Measurements from ENCODE around the gene ART5. TPM values are rescaled to one million over a fixed set of nuclear protein-coding genes. Genes with fewer than 3 reads are reported as not detected.
"Not testable (repeated sequence)": the region's sequence is repeated elsewhere in the genome, so short reads cannot be mapped to it uniquely, and the experiment has no call there.

ART5 gene
- total and polyA plus RNA-seq, 9 of the 15 experiments (the other 6 are each of a cell fraction or from before 2014, with no cell fraction given), result 0.08 to 0.59 (median 0.33) TPM

- FAIRE-seq; in situ Hi-C loops (cut with MboI); ATAC-seq; H3K36me3 ChIP-seq (ENCODE audit: control insufficient read depth, insufficient read depth, low read length); H3K9ac ChIP-seq (ENCODE audit: insufficient read depth in 1 of 2, low read depth in 2 of 2, low read length in 2 of 2); H3K79me2 ChIP-seq (ENCODE audit: control insufficient read depth, insufficient read depth, low read length); H3K27me3 ChIP-seq (ENCODE audit: control insufficient read depth in 2 of 2, insufficient read depth in 2 of 2, low read length in 2 of 2); H3K4me2 ChIP-seq (ENCODE audit: insufficient read depth, low read length); H3K27ac ChIP-seq (ENCODE audit: extremely low read depth, low read depth, low read length); H2AFZ ChIP-seq (ENCODE audit: low read depth, low read length); intact Hi-C loops (cut with micrococcal nuclease); H3K9me3 ChIP-seq (replicated peaks; ENCODE audit: control insufficient read depth, insufficient read depth, low read depth, low read length); DNase-seq (ENCODE audit: extremely low read depth in 1 of 4, low spot score in 3 of 4); H3K4me3 ChIP-seq; BruUV-seq (replicated peaks); H3K4me1 ChIP-seq (replicated peaks in 1 of 2; ENCODE audit: control insufficient read depth in 2 of 2, insufficient read depth in 2 of 2, low read length in 2 of 2); H4K20me1 ChIP-seq (replicated peaks; ENCODE audit: control insufficient read depth, insufficient read depth, low read length); POLR2A ChIA-PET; H3K9me1 ChIP-seq (ENCODE audit: control insufficient read depth, insufficient read depth, low read length): not testable (repeated sequence)
- CTCF ChIA-PET (ENCODE audit: low intra/inter-chr PET ratio), result interaction anchor here (0.6 kb wide), 1 partner anchor 13 kb away, joined by 3 read pairs; no protein-coding TSS in a partner anchor
- 46% methylated on average over 11 of the region's 15 CpGs for whole genome bisulfite sequencing (ENCODE audit: insufficient coverage, low coverage, missing lambda C conversion rate)
These were observed 44.0 kb downstream of the ART5 start for GRCh38 chr11:3597743-3598142.

- H3K9me1 ChIP-seq (ENCODE audit: control insufficient read depth, insufficient read depth, low read length); H3K36me3 ChIP-seq (ENCODE audit: control insufficient read depth, insufficient read depth, low read length); DNase-seq (ENCODE audit: extremely low read depth in 1 of 4, low spot score in 3 of 4); H3K27ac ChIP-seq (ENCODE audit: extremely low read depth, low read depth, low read length); H3K4me3 ChIP-seq; BruUV-seq (replicated peaks); H3K9me3 ChIP-seq (replicated peaks; ENCODE audit: control insufficient read depth, insufficient read depth, low read depth, low read length); CTCF ChIA-PET (ENCODE audit: low intra/inter-chr PET ratio); POLR2A ChIA-PET; H3K4me1 ChIP-seq (replicated peaks in 1 of 2; ENCODE audit: control insufficient read depth in 2 of 2, insufficient read depth in 2 of 2, low read length in 2 of 2); H2AFZ ChIP-seq (ENCODE audit: low read depth, low read length); in situ Hi-C loops (cut with MboI); ATAC-seq; intact Hi-C loops (cut with micrococcal nuclease); H4K20me1 ChIP-seq (replicated peaks; ENCODE audit: control insufficient read depth, insufficient read depth, low read length); FAIRE-seq; H3K27me3 ChIP-seq (ENCODE audit: control insufficient read depth in 2 of 2, insufficient read depth in 2 of 2, low read length in 2 of 2); H3K9ac ChIP-seq (ENCODE audit: insufficient read depth in 1 of 2, low read depth in 2 of 2, low read length in 2 of 2); H3K79me2 ChIP-seq (ENCODE audit: control insufficient read depth, insufficient read depth, low read length); H3K4me2 ChIP-seq (ENCODE audit: insufficient read depth, low read length): not testable (repeated sequence)
- 36% methylated on average over 15 of the region's 24 CpGs for WGBS (ENCODE audit: insufficient coverage, low coverage, missing lambda C conversion rate)
These were observed 50.5 kb downstream of the ART5 start for GRCh38 chr11:3591326-3591725.
